B cell (primary cell): Measurements from ENCODE around the gene ARAP1. TPM values are rescaled to one million over a fixed set of nuclear protein-coding genes. Genes with fewer than 3 reads are reported as not detected.

Experiments used
- ATAC-seq: fragments of 200-7000 bp; cut with Tn5 transposase; one replicate; pipeline ENCODE4 v1.10.0; 2021; ENCODE audit warnings: low read depth, mild to moderate bottlenecking, moderate number of reproducible peaks, moderate library complexity
- CTCF ChIA-PET: fragments of 350-600 bp; sonication (Branson Sonifier 250); formaldehyde crosslinking; loops from one replicate; lab custom pipeline; 2021; ENCODE audit warnings: antibody characterized with exemption, inconsistent platforms; lab: Charles Lee
- POLR2A ChIA-PET: fragments of 350-600 bp; sonication (Branson Sonifier 250); formaldehyde crosslinking; loops from one replicate; lab custom pipeline; 2021; ENCODE audit warnings: antibody characterized with exemption; lab: Charles Lee
- DNase-seq: peaks from one replicate; pipeline ENCODE4 v3.0.0; 2013
- H2AFZ ChIP-seq: 2 replicates; pipeline ENCODE4 v1.6.1; 2012; ENCODE audit warnings: mild to moderate bottlenecking, low read depth, low read length; ENCODE audit not compliant: insufficient read depth, poor library complexity, severe bottlenecking
- H3K27ac ChIP-seq, 2 donors: 1 replicate in 1 of 2; 2 replicates in 1 of 2; pipeline ENCODE4 v1.5.1; 2012 to 2013; ENCODE audit warnings: low read length in 2 of 2, mild to moderate bottlenecking in 2 of 2, moderate library complexity in 1 of 2
- H3K27me3 ChIP-seq, 4 experiments: fragments of 200-600 bp in 1 of 4; sonication (generic) in 1 of 4; replicated peaks in 1 of 4; 1 replicate in 2 of 4; 2 replicates in 2 of 4; pipeline versions ENCODE4 v1.6.1 to v1.7.0; 2013 to 2016; ENCODE audit warnings: low read length in 3 of 4, mild to moderate bottlenecking in 2 of 4, mixed read lengths in 1 of 4, moderate library complexity in 1 of 4; ENCODE audit not compliant: insufficient read depth in 4 of 4, control insufficient read depth in 3 of 4; ENCODE audit errors: control extremely low read depth in 1 of 4
- H3K36me3 ChIP-seq, 2 experiments: replicated peaks in 1 of 2; 1 replicate in 1 of 2; 2 replicates in 1 of 2; pipeline versions ENCODE4 v1.6.1 to v1.7.1; 2013; ENCODE audit warnings: low read length in 1 of 2; ENCODE audit not compliant: insufficient read depth in 2 of 2, control insufficient read depth in 1 of 2; ENCODE audit errors: control extremely low read depth in 1 of 2, extremely low read depth in 1 of 2
- H3K4me1 ChIP-seq, 2 donors: fragments of 200-600 bp in 1 of 2; sonication (generic) in 1 of 2; 1 replicate in 1 of 2; 2 replicates in 1 of 2; pipeline versions ENCODE4 v1.5.1 to v1.6.1; 2013 to 2017; ENCODE audit warnings: low read length in 2 of 2; ENCODE audit not compliant: control insufficient read depth in 2 of 2, insufficient read depth in 2 of 2
- H3K4me2 ChIP-seq: replicated peaks from 2 replicates; pipeline ENCODE3; 2012; ENCODE audit warnings: mild to moderate bottlenecking, low read depth, low read length; ENCODE audit not compliant: poor library complexity, severe bottlenecking
- H3K4me3 ChIP-seq, 5 experiments: fragments of 200-600 bp in 1 of 5; sonication (generic) in 1 of 5; 1 replicate in 3 of 5; 2 replicates in 2 of 5; pipeline versions ENCODE4 v1.5.1 to v1.7.0; 2011 to 2016; ENCODE audit warnings: low read length in 4 of 5, mild to moderate bottlenecking in 4 of 5, low read depth in 2 of 5, control low read depth in 1 of 5, moderate library complexity in 1 of 5; ENCODE audit not compliant: insufficient read depth in 1 of 5; ENCODE audit errors: control extremely low read depth in 1 of 5, extremely low read depth in 1 of 5
- H3K79me2 ChIP-seq: fragments of 200-600 bp; sonication (generic); one replicate; pipeline ENCODE4 v1.6.0; 2016; ENCODE audit warnings: low read length; ENCODE audit not compliant: control insufficient read depth, insufficient read depth
- H3K9ac ChIP-seq: fragments of 200-600 bp; sonication (generic); 2 replicates; pipeline ENCODE4 v1.6.1; 2017; ENCODE audit warnings: mild to moderate bottlenecking, low read length, moderate library complexity
- H3K9me3 ChIP-seq, 3 donors: one replicate each; pipeline versions ENCODE4 v1.6.1 to v1.7.1; 2013; ENCODE audit warnings: low read length in 2 of 3; ENCODE audit not compliant: control insufficient read depth in 2 of 3, insufficient read depth in 1 of 3; ENCODE audit errors: control extremely low read depth in 1 of 3
- H4K20me1 ChIP-seq: 2 replicates; pipeline ENCODE4 v1.6.0; 2012; ENCODE audit warnings: mild to moderate bottlenecking, low read length; ENCODE audit not compliant: insufficient read depth, control insufficient read depth, poor library complexity, severe bottlenecking
- H3K27ac Mint-ChIP-seq: one replicate; pipeline ENCODE4 v1.8.0; 2021; ENCODE audit warnings: mixed read lengths
- H3K27me3 Mint-ChIP-seq: one replicate; pipeline ENCODE4 v1.8.0; 2021; ENCODE audit warnings: mixed read lengths
- H3K4me1 Mint-ChIP-seq: one replicate; pipeline ENCODE4 v1.8.0; 2021; ENCODE audit warnings: mixed read lengths
- H3K4me3 Mint-ChIP-seq: one replicate; pipeline ENCODE4 v1.8.0; 2021; ENCODE audit warnings: mixed read lengths
- H3K9me3 Mint-ChIP-seq: one replicate; pipeline ENCODE4 v1.8.0; 2022; ENCODE audit warnings: mixed read lengths; ENCODE audit not compliant: insufficient read depth
- EZH2 ChIP-seq: IDR thresholded peaks from 2 replicates; pipeline ENCODE4 v1.6.1; 2012; ENCODE audit warnings: borderline replicate concordance, low read depth, mild to moderate bottlenecking, moderate library complexity, low read length; ENCODE audit not compliant: insufficient read depth, poor library complexity, severe bottlenecking
- WGBS: methylation state at CpG from one replicate; pipeline ENCODE4 v1.1.5; 2013; ENCODE audit warnings: missing lambda C conversion rate; ENCODE audit not compliant: insufficient coverage; 5-methylcytosine and 5-hydroxymethylcytosine counted together
- intact Hi-C: fragments of 100-400 bp; cut with micrococcal nuclease; formaldehyde crosslinking; loops from one replicate; pipeline ENCODE4 v1.10.0; 2022
- polyA plus RNA-seq: library from polyadenylated mRNA; depleted of rRNA; stranded (reverse); fragments of >200 nt; gene quantifications from 2 replicates; pipeline ENCODE4 v1.2.3, GENCODE V29; 2012
- total RNA-seq, 2 donors: library from RNA; stranded (reverse); fragments of 120-200 nt in 1 of 2; gene quantifications; 1 replicate in 1 of 2; 2 replicates in 1 of 2; pipeline versions ENCODE4 v1.2.3 to v1.2.4, GENCODE V29; 2013 to 2022
- TF ChIP-seq, protein P1 (sequence below): fragments of 200-600 bp; IDR thresholded peaks from one replicate; pipeline ENCODE4 v1.8.0; 2022; ENCODE audit warnings: antibody characterized with exemption, mild to moderate bottlenecking

The ARAP1 gene
- total and polyA plus RNA-seq, 2 donors (not counting 1 experiment from before 2014, with no cell fraction given) = 143 to 242 TPM

GRCh38 chr11:72707032-72707431, 45.2 kb downstream of the ARAP1 start:
- Histone ChIP-seq H3K4me3 (no peak overlapping the region), H3K9ac (no peak overlapping the region), H3K9me3 (no peaks in the 10 kb centered on the region), H3K36me3 (peaks cover 2 to 97% of the 10 kb centered on the region in 2 experiments), H4K20me1 (peaks cover 94% of the 10 kb centered on the region), H3K27me3 (no peaks in the 10 kb centered on the region), H3K79me2 (peaks cover 52% of the 10 kb centered on the region), H3K4me1 (no peaks in the 10 kb centered on the region), H3K4me2 (no peak overlapping the region), H2AFZ (no peak overlapping the region), H3K27ac (no peak overlapping the region)
- Mint-ChIP-seq H3K4me1 (peaks cover 2% of the 10 kb centered on the region), H3K27me3 (no peaks in the 10 kb centered on the region), H3K9me3 (no peaks in the 10 kb centered on the region), H3K27ac (no peak overlapping the region), H3K4me3 (no peak overlapping the region)
- ATAC-seq (no peak), DNase-seq (no peak)
- no peak for TF ChIP-seq EZH2
- TF ChIP-seq, protein P1, sequence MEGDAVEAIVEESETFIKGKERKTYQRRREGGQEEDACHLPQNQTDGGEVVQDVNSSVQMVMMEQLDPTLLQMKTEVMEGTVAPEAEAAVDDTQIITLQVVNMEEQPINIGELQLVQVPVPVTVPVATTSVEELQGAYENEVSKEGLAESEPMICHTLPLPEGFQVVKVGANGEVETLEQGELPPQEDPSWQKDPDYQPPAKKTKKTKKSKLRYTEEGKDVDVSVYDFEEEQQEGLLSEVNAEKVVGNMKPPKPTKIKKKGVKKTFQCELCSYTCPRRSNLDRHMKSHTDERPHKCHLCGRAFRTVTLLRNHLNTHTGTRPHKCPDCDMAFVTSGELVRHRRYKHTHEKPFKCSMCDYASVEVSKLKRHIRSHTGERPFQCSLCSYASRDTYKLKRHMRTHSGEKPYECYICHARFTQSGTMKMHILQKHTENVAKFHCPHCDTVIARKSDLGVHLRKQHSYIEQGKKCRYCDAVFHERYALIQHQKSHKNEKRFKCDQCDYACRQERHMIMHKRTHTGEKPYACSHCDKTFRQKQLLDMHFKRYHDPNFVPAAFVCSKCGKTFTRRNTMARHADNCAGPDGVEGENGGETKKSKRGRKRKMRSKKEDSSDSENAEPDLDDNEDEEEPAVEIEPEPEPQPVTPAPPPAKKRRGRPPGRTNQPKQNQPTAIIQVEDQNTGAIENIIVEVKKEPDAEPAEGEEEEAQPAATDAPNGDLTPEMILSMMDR = no peak
- POLR2A ChIA-PET = no interaction called here
- intact Hi-C loops = no loop called here
- 99% methylated on average over 9 of the region's 9 CpGs for WGBS
- CTCF ChIA-PET = no interaction called here

GRCh38 chr11:72706579-72706978, 45.6 kb downstream of the ARAP1 start:
- no peaks in the 10 kb centered on the region for H3K27me3 Mint-ChIP-seq
- intact Hi-C loops = no loop called here
- Histone ChIP-seq H3K9me3 (no peaks in the 10 kb centered on the region), H3K4me2 (no peak overlapping the region), H3K4me1 (no peaks in the 10 kb centered on the region), H3K4me3 (no peak overlapping the region), H3K36me3 (peaks cover 2 to 97% of the 10 kb centered on the region in 2 experiments), H3K27ac (no peak overlapping the region), H3K27me3 (no peaks in the 10 kb centered on the region), H4K20me1 (peaks cover 93% of the 10 kb centered on the region), H3K9ac (no peak overlapping the region), H2AFZ (no peak overlapping the region), H3K79me2 (peaks cover 49% of the 10 kb centered on the region)
- TF ChIP-seq EZH2 = no peak
- TF ChIP-seq, protein P1 = no peak
- ChIA-PET POLR2A (interaction anchor here (0.6 kb wide), 2 partner anchors 16 to 727 kb away, joined by 3 to 5 read pairs; no protein-coding TSS in a partner anchor), CTCF (no interaction called here)
- H3K4me1 Mint-ChIP-seq = peaks cover 2% of the 10 kb centered on the region
- no peaks in the 10 kb centered on the region for H3K9me3 Mint-ChIP-seq
- WGBS = 94% methylated on average over 4 of the region's 5 CpGs
- no peak overlapping the region for H3K27ac Mint-ChIP-seq
- DNase-seq (no peak), ATAC-seq (no peak)
- H3K4me3 Mint-ChIP-seq = no peak overlapping the region
